Cardiac fibroblast (primary cell): Measurements from ENCODE around the gene DKK3.

Source experiments
- DNase-seq, 2 donors: peaks; one replicate each; pipeline versions ENCODE4 v3.0.0 to v3.0.0-alpha.2; 2010; ENCODE audit warnings: low read depth in 2 of 2
- H3K4me3 ChIP-seq, 2 donors: replicated peaks in 1 of 2; 1 replicate in 1 of 2; 2 replicates in 1 of 2; pipeline ENCODE4 v1.5.1; 2011; ENCODE audit warnings: low read depth in 2 of 2, low read length in 2 of 2, mild to moderate bottlenecking in 2 of 2, moderate library complexity in 1 of 2
- CTCF ChIP-seq: IDR thresholded peaks from one replicate; pipeline ENCODE4 v1.5.1; 2011; ENCODE audit warnings: low read depth, mild to moderate bottlenecking, low read length, inconsistent platforms

Gene DKK3

DNA sequence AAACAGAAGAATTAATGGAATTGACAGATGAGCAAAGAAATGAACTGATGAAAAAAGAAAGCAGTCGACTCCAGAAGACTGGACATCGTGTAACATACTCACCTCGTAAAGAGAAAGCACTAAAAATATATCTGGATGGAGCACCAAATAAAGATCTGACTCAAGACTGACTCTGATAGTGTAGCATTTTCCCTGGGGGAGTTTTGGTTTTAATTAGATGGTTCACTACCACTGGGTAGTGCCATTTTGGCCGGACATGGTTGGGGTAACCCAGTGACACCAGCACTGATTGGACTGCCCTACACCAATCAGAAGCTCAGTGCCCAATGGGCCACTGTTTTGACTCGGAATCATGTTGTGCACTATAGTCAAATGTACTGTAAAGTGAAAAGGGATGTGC, 52.4 kb downstream of the DKK3 start:
- no peak overlapping the region for H3K4me3 ChIP-seq
- DNase-seq = no peak
- TF ChIP-seq CTCF = no peak

DNA sequence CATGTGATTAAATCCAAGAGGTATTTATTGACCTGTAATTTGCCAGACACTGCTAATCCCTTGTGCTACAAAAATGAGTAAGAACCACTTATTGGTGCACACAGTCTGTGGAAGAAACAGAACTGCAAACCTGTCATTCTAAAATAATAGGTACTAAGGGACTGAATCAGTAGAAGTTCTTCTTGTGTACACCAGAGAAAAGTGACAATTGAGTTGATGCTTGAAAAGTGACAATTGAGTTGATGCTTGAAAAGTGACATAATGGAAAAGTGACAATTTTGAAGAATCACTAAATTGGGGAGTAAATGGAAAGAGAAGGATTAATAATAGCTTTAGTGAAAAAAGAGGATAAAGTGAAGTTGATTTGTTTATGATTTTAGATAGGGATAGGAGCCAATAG, 56.4 kb downstream of the DKK3 start:
- no peak for DNase-seq
- no peak overlapping the region for H3K4me3 ChIP-seq
- no peak for TF ChIP-seq CTCF

- no peak overlapping the region for H3K4me3 ChIP-seq
- no peak for DNase-seq
- TF ChIP-seq CTCF = no peak
Observed at GRCh38 chr11:11949482-11949881, 58.9 kb downstream of the DKK3 start.

GRCh38 chr11:11948242-11948947, 60.0 kb downstream of the DKK3 start:
- H3K4me3 ChIP-seq = no peak overlapping the region
- no peak for TF ChIP-seq CTCF
- no peak for DNase-seq

DNA sequence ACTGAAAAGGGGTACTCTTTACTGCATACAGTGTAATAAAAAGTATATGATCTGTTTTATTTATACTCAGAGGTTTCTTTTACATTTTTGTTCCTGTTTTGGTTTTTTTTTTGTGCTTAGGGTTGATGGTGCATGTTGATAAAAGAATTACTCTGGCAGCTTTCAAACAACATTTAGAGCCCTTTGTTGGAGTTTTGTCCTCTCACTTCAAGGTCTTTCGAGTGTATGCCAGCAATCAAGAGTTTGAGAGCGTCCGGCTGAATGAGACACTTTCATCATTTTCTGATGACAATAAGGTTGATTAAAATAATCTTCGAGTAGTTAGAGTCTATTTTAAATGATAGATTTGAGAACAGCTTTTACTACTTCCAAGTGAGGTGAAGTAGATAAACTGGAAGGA, 60.6 kb downstream of the DKK3 start:
- no peak for TF ChIP-seq CTCF
- H3K4me3 ChIP-seq = no peak overlapping the region
- no peak for DNase-seq

- DNase-seq = no peak
- no peak for TF ChIP-seq CTCF
- no peak overlapping the region for H3K4me3 ChIP-seq
Observed at GRCh38 chr11:11946878-11947277, 61.5 kb downstream of the DKK3 start.

GRCh38 chr11:11946180-11946579, 62.2 kb downstream of the DKK3 start:
- peak; percentile 21 to 57 for DNase-seq
- no peak for TF ChIP-seq CTCF
- no peak overlapping the region for H3K4me3 ChIP-seq
